SK-N-SH (cell line): Measurements from ENCODE around the gene BCHE. TPM values are rescaled to one million over a fixed set of nuclear protein-coding genes. Genes with fewer than 3 reads are reported as not detected.

Experiments
- CTCF ChIA-PET: fragments of 300-600, 350-600 bp; formaldehyde crosslinking; extraction: SDS; loops from one replicate; lab custom pipeline; 2021; lab: Yijun Ruan, JAX
- POLR2A ChIA-PET: fragments of 350-600 bp; sonication (Branson Sonifier 250); formaldehyde crosslinking; extraction: SDS; loops from one replicate; lab custom pipeline; 2020; ENCODE audit warnings: antibody characterized with exemption, inconsistent platforms; lab: Yijun Ruan, JAX
- DNase-seq: peaks from one replicate; pipeline ENCODE4 v3.0.0; 2012
- H2AFZ ChIP-seq: fragments of 200-600 bp; sonication (generic); 2 replicates; pipeline ENCODE4 v1.8.1; 2016; ENCODE audit warnings: antibody characterized with exemption, mild to moderate bottlenecking, low read depth
- H3F3A ChIP-seq: fragments of 200-600 bp; sonication (generic); replicated peaks from 2 replicates; pipeline ENCODE3; 2016; ENCODE audit warnings: antibody characterized with exemption, mild to moderate bottlenecking; ENCODE audit not compliant: insufficient read depth
- H3K27ac ChIP-seq, 2 experiments: fragments of 200-500 bp in 1 of 2; fragments of 200-600 bp in 1 of 2; sonication (Bioruptor generic) in 1 of 2; sonication (generic), shearing (Covaris generic) in 1 of 2; 2 replicates each; pipeline versions ENCODE4 v1.5.1 to v1.6.1; 2014 to 2016; ENCODE audit warnings: low read depth in 2 of 2, inconsistent platforms in 1 of 2, low read length in 1 of 2, mild to moderate bottlenecking in 1 of 2, mixed read lengths in 1 of 2
- H3K27me3 ChIP-seq: fragments of 200-600 bp; sonication (generic), shearing (Covaris generic); 2 replicates; pipeline ENCODE4 v1.6.1; 2016; ENCODE audit warnings: mixed run types; ENCODE audit not compliant: insufficient read depth
- H3K36me3 ChIP-seq, 2 experiments: fragments of 200-500 bp in 1 of 2; fragments of 200-600 bp in 1 of 2; sonication (Bioruptor generic) in 1 of 2; sonication (generic) in 1 of 2; replicated peaks in 1 of 2; 2 replicates each; pipeline versions ENCODE3 to v1.5.1; 2014 to 2016; ENCODE audit warnings: low read length in 1 of 2, mild to moderate bottlenecking in 1 of 2; ENCODE audit not compliant: insufficient read depth in 2 of 2, control insufficient read depth in 1 of 2
- H3K4me1 ChIP-seq, 2 experiments: fragments of 200-500 bp in 1 of 2; fragments of 200-600 bp in 1 of 2; sonication (Bioruptor generic) in 1 of 2; sonication (generic), shearing (Covaris generic) in 1 of 2; 2 replicates each; pipeline versions ENCODE4 v1.5.1 to v1.6.1; 2014 to 2016; ENCODE audit warnings: low read depth in 1 of 2, low read length in 1 of 2, mixed run types in 1 of 2; ENCODE audit not compliant: insufficient read depth in 2 of 2, control insufficient read depth in 1 of 2
- H3K4me2 ChIP-seq: fragments of 200-600 bp; sonication (generic), shearing (Covaris generic); 2 replicates; pipeline ENCODE4 v1.6.1; 2017; ENCODE audit warnings: mixed run types
- H3K4me3 ChIP-seq, 2 experiments: fragments of 200-500 bp in 1 of 2; fragments of 200-600 bp in 1 of 2; sonication (Bioruptor generic) in 1 of 2; sonication (generic), shearing (Covaris generic) in 1 of 2; 2 replicates each; pipeline versions ENCODE4 v1.5.1 to v1.8.1; 2014 to 2016; ENCODE audit warnings: low read depth in 2 of 2, inconsistent platforms in 1 of 2, low read length in 1 of 2, mild to moderate bottlenecking in 1 of 2, mixed read lengths in 1 of 2, moderate library complexity in 1 of 2
- H3K79me2 ChIP-seq: fragments of 200-600 bp; sonication (generic); 2 replicates; pipeline ENCODE4 v1.8.1; 2017; ENCODE audit warnings: mild to moderate bottlenecking; ENCODE audit not compliant: insufficient read depth
- H3K9ac ChIP-seq: fragments of 200-600 bp; sonication (generic); 2 replicates; pipeline ENCODE4 v1.6.1; 2017; ENCODE audit warnings: mixed run types
- H3K9me2 ChIP-seq: fragments of 200-600 bp; sonication (generic); 2 replicates; pipeline ENCODE4 v1.6.1; 2017; ENCODE audit warnings: mixed run types
- H3K9me3 ChIP-seq: fragments of 200-600 bp; sonication (generic); 2 replicates; pipeline ENCODE4 v1.6.1; 2017; ENCODE audit warnings: mixed run types, mild to moderate bottlenecking, moderate library complexity
- H4K20me1 ChIP-seq: fragments of 200-600 bp; sonication (generic); 2 replicates; pipeline ENCODE4 v1.6.1; 2017; ENCODE audit warnings: mild to moderate bottlenecking, mixed run types; ENCODE audit not compliant: insufficient read depth
- CHD2 ChIP-seq: fragments of 150-350 bp; IDR thresholded peaks from 2 replicates; pipeline ENCODE4 v1.6.1; 2018; ENCODE audit warnings: low read length; ENCODE audit not compliant: partially characterized antibody
- CTCF ChIP-seq: fragments of 200-600 bp; sonication (generic); IDR thresholded peaks from 2 replicates; pipeline ENCODE4 v1.6.1; 2017; ENCODE audit warnings: antibody characterized with exemption, mild to moderate bottlenecking, moderate library complexity
- ELF1 ChIP-seq: IDR thresholded peaks from 2 replicates; pipeline ENCODE4 v1.4.0; 2012
- EP300 ChIP-seq, 2 experiments: IDR thresholded peaks; 2 replicates each; pipeline versions ENCODE4 v1.4.0 to v1.6.1; 2012; ENCODE audit warnings: borderline replicate concordance in 1 of 2, low read depth in 1 of 2, low read length in 1 of 2
- FOSL2 ChIP-seq: IDR thresholded peaks from 2 replicates; pipeline ENCODE4 v1.4.0; 2012; ENCODE audit warnings: low read depth, mild to moderate bottlenecking, moderate library complexity, borderline replicate concordance
- FOXJ3 ChIP-seq: sonication (generic); formaldehyde crosslinking; IDR thresholded peaks from 2 replicates; pipeline ENCODE4 v1.5.1; 2020; ENCODE audit warnings: mild to moderate bottlenecking, missing genetic modification reagents
- FOXM1 ChIP-seq: IDR thresholded peaks from 2 replicates; pipeline ENCODE4 v1.4.0; 2012; ENCODE audit warnings: low read depth, mild to moderate bottlenecking
- IRF3 ChIP-seq: fragments of 150-350 bp; IDR thresholded peaks from 2 replicates; pipeline ENCODE4 v1.6.1; 2016; ENCODE audit warnings: mild to moderate bottlenecking, low read depth, low read length
- MAX ChIP-seq: IDR thresholded peaks from 2 replicates; pipeline ENCODE4 v1.4.0; 2012; ENCODE audit warnings: low read depth
- NFIC ChIP-seq: IDR thresholded peaks from 2 replicates; pipeline ENCODE4 v1.4.0; 2012; ENCODE audit warnings: borderline replicate concordance
- NRF1 ChIP-seq: IDR thresholded peaks from 2 replicates; pipeline ENCODE4 v1.6.1; 2012; ENCODE audit warnings: low read depth, mild to moderate bottlenecking, low read length
- PBX3 ChIP-seq: IDR thresholded peaks from 2 replicates; pipeline ENCODE4; 2012
- RFX5 ChIP-seq: IDR thresholded peaks from 2 replicates; pipeline ENCODE4 v1.6.1; 2012; ENCODE audit warnings: mild to moderate bottlenecking, improper control_type of control experiment, low read length
- RXRA ChIP-seq: IDR thresholded peaks from 2 replicates; pipeline ENCODE4 v1.4.0; 2012; ENCODE audit warnings: low read depth, mild to moderate bottlenecking, borderline replicate concordance
- SIN3A ChIP-seq: IDR thresholded peaks from 2 replicates; pipeline ENCODE4 v1.6.1; 2012; ENCODE audit warnings: low read depth, mild to moderate bottlenecking, low read length, moderate library complexity, borderline replicate concordance
- TEAD4 ChIP-seq: IDR thresholded peaks from 2 replicates; pipeline ENCODE4 v1.4.0; 2012; ENCODE audit warnings: mild to moderate bottlenecking, borderline replicate concordance; ENCODE audit not compliant: insufficient read depth
- USF1 ChIP-seq: IDR thresholded peaks from 2 replicates; pipeline ENCODE4 v1.4.0; 2012; ENCODE audit warnings: low read depth, borderline replicate concordance
- USF2 ChIP-seq: fragments of 150-350 bp; IDR thresholded peaks from 2 replicates; pipeline ENCODE4 v1.6.1; 2017; ENCODE audit warnings: antibody characterized with exemption, low read length, low read depth, borderline replicate concordance
- WGBS: methylation state at CpG from one replicate; pipeline ENCODE4 v1.1.6; 2017; ENCODE audit warnings: low lambda C conversion rate; 5-methylcytosine and 5-hydroxymethylcytosine counted together
- polyA plus RNA-seq, 3 experiments: library from polyadenylated mRNA; depleted of rRNA; stranded (reverse); fragments of >200 nt; gene quantifications; 2 replicates each; pipeline ENCODE4 v1.2.3, GENCODE V29; 2012

BCHE gene
- polyA plus RNA-seq, 1 of the 3 experiments (the other 2 are of a cell fraction): not detected

- no peak overlapping the region for H2AFZ ChIP-seq
- no peak for DNase-seq
- H3K4me3 ChIP-seq: no peak overlapping the region
- H3K4me1 ChIP-seq: peaks cover 0 to 5% of the 10 kb centered on the region in 2 experiments; a peak in 1 of 4 replicates
- ChIA-PET CTCF (interaction anchor here (1.2 kb wide), 1 partner anchor 18 kb away, joined by 5 read pairs; no protein-coding TSS in a partner anchor), POLR2A (no interaction called here)
- H3K27me3 ChIP-seq: no peaks in the 10 kb centered on the region
- H4K20me1 ChIP-seq: no peaks in the 10 kb centered on the region
- no peaks in the 10 kb centered on the region for H3K9me2 ChIP-seq
- no peaks in the 10 kb centered on the region for H3K79me2 ChIP-seq
- TF ChIP-seq PBX3 (no peak), TEAD4 (no peak), USF2 (no peak), NRF1 (no peak), EP300 (IDR thresholded peaks at IDR 0.05; ENCODE audit: borderline replicate concordance in 1 of 2, low read depth in 1 of 2, low read length in 1 of 2) (no peak), ELF1 (no peak), CHD2 (no peak), FOXM1 (no peak)
- 23% methylated on average over 1 of the region's 1 CpG for WGBS
- H3K9me3 ChIP-seq: no peaks in the 10 kb centered on the region
- no peaks in the 10 kb centered on the region for H3F3A ChIP-seq
- H3K4me2 ChIP-seq: no peak overlapping the region
- no peaks in the 10 kb centered on the region for H3K36me3 ChIP-seq
- H3K9ac ChIP-seq: no peak overlapping the region
- H3K27ac ChIP-seq: no peak overlapping the region
Measured at GRCh38 chr3:165837801-165838200, 578 bp upstream of the BCHE start.

GRCh38 chr3:165835431-165835830 is 1.8 kb downstream of the BCHE start:
- ChIA-PET POLR2A (no interaction called here), CTCF (interaction anchor here (2.0 kb wide), 1 partner anchor 19 kb away, joined by 5 read pairs; no protein-coding TSS in a partner anchor)
- Histone ChIP-seq H2AFZ (no peak overlapping the region), H3K9ac (no peak overlapping the region), H3K9me3 (no peaks in the 10 kb centered on the region), H3K79me2 (no peaks in the 10 kb centered on the region), H3F3A (no peaks in the 10 kb centered on the region), H3K4me3 (no peak overlapping the region), H3K36me3 (no peaks in the 10 kb centered on the region), H3K4me2 (no peak overlapping the region), H3K9me2 (no peaks in the 10 kb centered on the region), H4K20me1 (no peaks in the 10 kb centered on the region), H3K27me3 (no peaks in the 10 kb centered on the region), H3K4me1 (peaks cover 0 to 5% of the 10 kb centered on the region in 2 experiments; a peak in 1 of 4 replicates), H3K27ac (no peak overlapping the region)
- TF ChIP-seq RFX5 (no peak), FOXJ3 (CRISPR knock-in tag) (no peak), CTCF (no peak), TEAD4 (no peak), NFIC (no peak), FOSL2 (no peak), RXRA (no peak), CHD2 (no peak), SIN3A (no peak), MAX (no peak), IRF3 (no peak), USF1 (no peak), FOXM1 (no peak)
- WGBS: 42% methylated on average over 2 of the region's 2 CpGs
- no peak for DNase-seq
